ENCODE measurements around the gene ITGA11. TPM values are rescaled to one million over a fixed set of nuclear protein-coding genes. Genes with fewer than 3 reads are reported as not detected.

Gene ITGA11
- total and polyA plus RNA-seq, 3 experiments from 2014 or later, result not detected

- CTCF ChIA-PET, result no interaction called here
These were observed 11.7 kb downstream of the ITGA11 start for GRCh38 chr15:68420186-68420684.

DNA sequence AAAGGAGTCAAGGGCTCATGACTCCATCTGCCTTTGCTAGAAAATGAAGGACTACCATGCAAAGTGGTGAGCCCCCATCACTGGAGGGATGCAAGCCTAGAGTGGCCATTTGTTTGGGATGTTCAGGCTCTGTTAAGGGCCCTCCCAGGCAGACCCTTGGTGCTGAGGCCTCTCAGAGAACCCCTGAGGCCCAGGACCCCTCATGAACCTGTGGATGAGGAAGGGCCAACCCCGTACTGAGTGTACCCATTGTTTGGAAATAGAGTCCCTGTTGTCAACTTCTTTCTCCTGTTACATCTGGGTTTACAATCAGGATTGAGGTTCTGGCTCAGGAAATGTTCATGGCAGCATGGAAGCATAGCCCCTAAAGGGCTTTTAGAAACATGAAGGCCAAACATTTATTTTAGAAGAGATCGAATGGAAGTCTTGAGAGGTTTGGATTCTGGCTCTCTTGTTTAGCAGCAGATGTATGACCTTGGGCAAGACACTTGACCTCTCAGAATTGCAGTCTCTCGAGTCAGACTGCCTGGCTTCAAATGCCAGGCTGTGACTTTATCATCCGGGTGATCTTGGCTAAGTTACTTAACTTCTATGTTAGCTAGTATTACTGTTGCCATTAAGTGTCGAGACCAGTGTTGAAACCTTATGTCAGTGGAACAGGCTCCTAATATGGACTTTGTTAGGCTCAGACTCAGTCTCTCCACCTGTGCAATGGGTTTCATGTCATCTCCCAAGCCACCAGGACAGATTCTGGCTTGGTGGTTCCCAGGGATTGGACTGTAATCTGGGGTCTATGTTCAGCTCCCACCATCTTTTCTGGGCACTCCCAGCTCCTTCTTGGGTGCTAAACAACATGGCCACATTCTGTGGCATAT, 12.4 kb downstream of the ITGA11 start:
- Histone ChIP-seq H3K4me1 (ENCODE audit: insufficient read depth, low read length) (no peaks in the 10 kb centered on the region), H3K27me3 (ENCODE audit: insufficient read depth, low read length, poor library complexity, severe bottlenecking) (no peaks in the 10 kb centered on the region), H3K27ac (ENCODE audit: low read depth, low read length) (no peak overlapping the region), H3K36me3 (ENCODE audit: insufficient read depth, low read length) (no peaks in the 10 kb centered on the region), H3K9me3 (ENCODE audit: low read length) (no peaks in the 10 kb centered on the region), H3K4me3 (ENCODE audit: low read length) (no peak overlapping the region)
- H3K4me3 Mint-ChIP-seq, result no peak overlapping the region
- H3K27me3 Mint-ChIP-seq, result peaks cover 6 to 17% of the 10 kb centered on the region in 2 donors
- no peaks in the 10 kb centered on the region for H3K4me1 Mint-ChIP-seq
- no peak overlapping the region for H3K27ac Mint-ChIP-seq
- DNase-seq, result no peak
- ChIA-PET CTCF (no interaction called here), POLR2A (no interaction called here)
- no peaks in the 10 kb centered on the region for H3K9me3 Mint-ChIP-seq
- no peaks in the 10 kb centered on the region for H3K36me3 Mint-ChIP-seq

More at GRCh38 chr15:68420186-68420684, 11.7 kb downstream of the ITGA11 start:
- Histone ChIP-seq H3K4me3 (ENCODE audit: low read length) (no peak overlapping the region), H3K27me3 (ENCODE audit: insufficient read depth, low read length, poor library complexity, severe bottlenecking) (no peaks in the 10 kb centered on the region), H3K27ac (ENCODE audit: low read depth, low read length) (no peak overlapping the region), H3K9me3 (ENCODE audit: low read length) (no peaks in the 10 kb centered on the region), H3K36me3 (ENCODE audit: insufficient read depth, low read length) (no peaks in the 10 kb centered on the region), H3K4me1 (ENCODE audit: insufficient read depth, low read length) (no peaks in the 10 kb centered on the region)
- Mint-ChIP-seq H3K4me1 (no peaks in the 10 kb centered on the region), H3K27ac (no peak overlapping the region), H3K27me3 (peaks cover 9 to 24% of the 10 kb centered on the region in 2 donors), H3K36me3 (no peaks in the 10 kb centered on the region), H3K4me3 (no peak overlapping the region), H3K9me3 (no peaks in the 10 kb centered on the region)
- no peak for DNase-seq
- POLR2A ChIA-PET, result no interaction called here

DNA sequence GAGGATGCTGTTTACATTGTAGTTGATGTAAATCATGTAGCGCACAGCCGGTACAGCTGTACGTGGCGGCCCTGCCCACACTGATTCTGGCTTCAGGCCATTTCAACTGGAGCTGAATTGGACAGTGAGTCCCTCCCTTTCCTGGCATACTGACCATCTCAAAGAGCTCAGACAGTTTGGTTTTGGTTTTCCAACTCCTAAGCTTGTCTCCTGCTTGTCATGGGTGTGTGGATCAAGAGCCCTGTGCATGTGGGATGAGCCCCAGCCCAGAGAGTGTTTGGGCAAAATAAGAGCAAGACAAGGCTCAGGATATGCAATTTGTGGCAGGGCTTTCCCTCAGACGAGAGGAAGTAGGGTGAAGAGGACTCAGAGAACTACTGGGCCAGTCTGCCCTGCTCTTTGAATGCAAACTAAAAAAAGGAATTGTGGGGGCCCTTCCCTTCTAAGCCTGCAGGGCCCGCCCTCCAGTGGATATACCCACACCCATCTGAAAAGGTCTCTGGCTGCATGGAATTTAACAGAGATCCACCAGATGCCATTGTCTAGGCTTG, 13.3 kb downstream of the ITGA11 start:
- no peaks in the 10 kb centered on the region for H3K27me3 ChIP-seq (ENCODE audit: insufficient read depth, low read length, poor library complexity, severe bottlenecking)
- no peaks in the 10 kb centered on the region for H3K9me3 ChIP-seq (ENCODE audit: low read length)
- Mint-ChIP-seq H3K4me3 (no peak overlapping the region), H3K4me1 (no peaks in the 10 kb centered on the region), H3K27ac (no peak overlapping the region), H3K9me3 (no peaks in the 10 kb centered on the region), H3K27me3 (peaks cover 2 to 15% of the 10 kb centered on the region in 2 donors), H3K36me3 (no peaks in the 10 kb centered on the region)
- no peak overlapping the region for H3K27ac ChIP-seq (ENCODE audit: low read depth, low read length)
- DNase-seq, result no peak
- no peaks in the 10 kb centered on the region for H3K36me3 ChIP-seq (ENCODE audit: insufficient read depth, low read length)
- CTCF ChIA-PET, result no interaction called here
- no peak overlapping the region for H3K4me3 ChIP-seq (ENCODE audit: low read length)
- no peaks in the 10 kb centered on the region for H3K4me1 ChIP-seq (ENCODE audit: insufficient read depth, low read length)
- POLR2A ChIA-PET, result no interaction called here

- no peak overlapping the region for H3K4me3 ChIP-seq (ENCODE audit: low read length)
- no peak for DNase-seq
- no peak overlapping the region for H3K27ac ChIP-seq (ENCODE audit: low read depth, low read length)
- H3K9me3 Mint-ChIP-seq, result no peaks in the 10 kb centered on the region
- no peaks in the 10 kb centered on the region for H3K9me3 ChIP-seq (ENCODE audit: low read length)
- no peak overlapping the region for H3K4me3 Mint-ChIP-seq
- peaks cover 2 to 14% of the 10 kb centered on the region in 2 donors for H3K27me3 Mint-ChIP-seq
- no peaks in the 10 kb centered on the region for H3K4me1 ChIP-seq (ENCODE audit: insufficient read depth, low read length)
- CTCF ChIA-PET, result no interaction called here
- no peaks in the 10 kb centered on the region for H3K36me3 ChIP-seq (ENCODE audit: insufficient read depth, low read length)
- no peaks in the 10 kb centered on the region for H3K36me3 Mint-ChIP-seq
- H3K27me3 ChIP-seq (ENCODE audit: insufficient read depth, low read length, poor library complexity, severe bottlenecking), result no peaks in the 10 kb centered on the region
- POLR2A ChIA-PET, result no interaction called here
- H3K4me1 Mint-ChIP-seq, result no peaks in the 10 kb centered on the region
- H3K27ac Mint-ChIP-seq, result no peak overlapping the region
These were observed 14.1 kb downstream of the ITGA11 start for GRCh38 chr15:68417897-68418296.

GRCh38 chr15:68417051-68417450, 14.9 kb downstream of the ITGA11 start:
- POLR2A ChIA-PET, result no interaction called here
- Mint-ChIP-seq H3K27ac (peak overlapping the region in 1 of 8 donors; percentile 37), H3K36me3 (no peaks in the 10 kb centered on the region), H3K4me3 (no peak overlapping the region), H3K9me3 (no peaks in the 10 kb centered on the region), H3K27me3 (peaks cover 0 to 9% of the 10 kb centered on the region in 2 donors), H3K4me1 (no peaks in the 10 kb centered on the region)
- DNase-seq, result no peak
- Histone ChIP-seq H3K4me1 (ENCODE audit: insufficient read depth, low read length) (no peaks in the 10 kb centered on the region), H3K9me3 (ENCODE audit: low read length) (no peaks in the 10 kb centered on the region), H3K4me3 (ENCODE audit: low read length) (no peak overlapping the region), H3K27ac (ENCODE audit: low read depth, low read length) (no peak overlapping the region), H3K36me3 (ENCODE audit: insufficient read depth, low read length) (no peaks in the 10 kb centered on the region), H3K27me3 (ENCODE audit: insufficient read depth, low read length, poor library complexity, severe bottlenecking) (no peaks in the 10 kb centered on the region)
- CTCF ChIA-PET, result no interaction called here

DNA sequence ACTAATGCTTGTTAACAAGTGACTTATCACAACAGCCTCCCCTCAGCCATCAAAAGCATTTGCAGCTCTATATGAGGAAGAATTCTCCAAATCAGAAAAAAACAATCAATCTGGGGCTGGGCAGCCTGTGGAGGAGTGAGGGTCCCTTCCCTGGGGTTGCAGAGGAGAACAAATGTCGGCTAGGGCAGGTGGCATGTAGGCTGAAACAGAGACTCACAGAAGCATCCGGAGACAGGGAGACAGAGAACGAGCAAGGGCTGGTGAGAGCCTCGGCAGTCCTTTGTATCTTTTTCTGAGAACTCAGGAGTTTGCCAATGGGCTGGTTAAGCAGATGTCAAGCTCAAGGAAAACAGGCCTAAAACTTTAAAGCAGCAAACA, 15.8 kb downstream of the ITGA11 start:
- no peaks in the 10 kb centered on the region for H3K9me3 Mint-ChIP-seq
- ChIA-PET POLR2A (no interaction called here), CTCF (no interaction called here)
- Histone ChIP-seq H3K36me3 (ENCODE audit: insufficient read depth, low read length) (no peaks in the 10 kb centered on the region), H3K27me3 (ENCODE audit: insufficient read depth, low read length, poor library complexity, severe bottlenecking) (no peaks in the 10 kb centered on the region), H3K27ac (ENCODE audit: low read depth, low read length) (no peak overlapping the region), H3K4me3 (ENCODE audit: low read length) (no peak overlapping the region), H3K9me3 (ENCODE audit: low read length) (no peaks in the 10 kb centered on the region), H3K4me1 (ENCODE audit: insufficient read depth, low read length) (no peaks in the 10 kb centered on the region)
- no peak for DNase-seq
- H3K36me3 Mint-ChIP-seq, result no peaks in the 10 kb centered on the region
- H3K4me3 Mint-ChIP-seq, result no peak overlapping the region
- peaks cover 0 to 6% of the 10 kb centered on the region in 2 donors for H3K27me3 Mint-ChIP-seq
- no peaks in the 10 kb centered on the region for H3K4me1 Mint-ChIP-seq
- no peak overlapping the region for H3K27ac Mint-ChIP-seq

GRCh38 chr15:68415501-68416157, 16.3 kb downstream of the ITGA11 start:
- Mint-ChIP-seq H3K27ac (peak overlapping the region in 1 of 8 donors; percentile 72), H3K4me1 (no peaks in the 10 kb centered on the region), H3K4me3 (no peak overlapping the region), H3K27me3 (peaks cover 0 to 2% of the 10 kb centered on the region in 2 donors), H3K9me3 (no peaks in the 10 kb centered on the region), H3K36me3 (no peaks in the 10 kb centered on the region)
- Histone ChIP-seq H3K4me3 (ENCODE audit: low read length) (no peak overlapping the region), H3K9me3 (ENCODE audit: low read length) (no peaks in the 10 kb centered on the region), H3K36me3 (ENCODE audit: insufficient read depth, low read length) (no peaks in the 10 kb centered on the region), H3K27ac (ENCODE audit: low read depth, low read length) (no peak overlapping the region), H3K4me1 (ENCODE audit: insufficient read depth, low read length) (no peaks in the 10 kb centered on the region), H3K27me3 (ENCODE audit: insufficient read depth, low read length, poor library complexity, severe bottlenecking) (no peaks in the 10 kb centered on the region)
- DNase-seq, result no peak
- ChIA-PET POLR2A (no interaction called here), CTCF (no interaction called here)

- H3K4me3 Mint-ChIP-seq, result no peak overlapping the region
- peak overlapping the region in 1 of 8 donors; percentile 63 for H3K27ac Mint-ChIP-seq
- POLR2A ChIA-PET, result no interaction called here
- no peak overlapping the region for H3K27ac ChIP-seq (ENCODE audit: low read depth, low read length)
- H3K27me3 ChIP-seq (ENCODE audit: insufficient read depth, low read length, poor library complexity, severe bottlenecking), result no peaks in the 10 kb centered on the region
- CTCF ChIA-PET, result no interaction called here
- H3K36me3 ChIP-seq (ENCODE audit: insufficient read depth, low read length), result no peaks in the 10 kb centered on the region
- H3K36me3 Mint-ChIP-seq, result no peaks in the 10 kb centered on the region
- no peaks in the 10 kb centered on the region for H3K4me1 ChIP-seq (ENCODE audit: insufficient read depth, low read length)
- no peak overlapping the region for H3K4me3 ChIP-seq (ENCODE audit: low read length)
- no peaks in the 10 kb centered on the region for H3K4me1 Mint-ChIP-seq
- H3K27me3 Mint-ChIP-seq, result no peaks in the 10 kb centered on the region
- no peak for DNase-seq
- no peaks in the 10 kb centered on the region for H3K9me3 Mint-ChIP-seq
- H3K9me3 ChIP-seq (ENCODE audit: low read length), result no peaks in the 10 kb centered on the region
These were observed 16.9 kb downstream of the ITGA11 start for GRCh38 chr15:68415061-68415460.
